Type B pancreatic cell (in vitro differentiated cells): ENCODE data around the gene TAF1. TPM values are rescaled to one million over a fixed set of nuclear protein-coding genes. Genes with fewer than 3 reads are reported as not detected.
"Not testable (repeated sequence)": the region's sequence is repeated elsewhere in the genome, so short reads cannot be mapped to it uniquely, and the experiment has no call there.

ENCODE experiments used
- DNase-seq: peaks from one replicate; pipeline ENCODE4 v3.0.0; 2021; ENCODE audit warnings: mixed read lengths; ENCODE audit not compliant: unreplicated experiment; ENCODE audit errors: extremely low spot score
- H3K27ac Mint-ChIP-seq: 2 replicates; pipeline ENCODE4 v1.8.0; 2021; ENCODE audit warnings: mild to moderate bottlenecking, mixed read lengths
- H3K27me3 Mint-ChIP-seq: 2 replicates; pipeline ENCODE4 v1.8.0; 2021; ENCODE audit warnings: mixed read lengths
- H3K36me3 Mint-ChIP-seq: 2 replicates; pipeline ENCODE4 v1.8.0; 2021; ENCODE audit warnings: mixed read lengths
- H3K4me1 Mint-ChIP-seq: one replicate; pipeline ENCODE4 v1.8.0; 2021; ENCODE audit warnings: mixed read lengths; ENCODE audit not compliant: unreplicated experiment
- H3K4me3 Mint-ChIP-seq: 2 replicates; pipeline ENCODE4 v1.8.0; 2021; ENCODE audit warnings: mild to moderate bottlenecking, mixed read lengths
- H3K9me3 Mint-ChIP-seq: 2 replicates; pipeline ENCODE4 v1.8.0; 2021; ENCODE audit warnings: mixed read lengths
- total RNA-seq: library from RNA; stranded (reverse); gene quantifications from 2 replicates; pipeline ENCODE4 v1.2.1, GENCODE V29; 2021; ENCODE audit warnings: low replicate concordance
- TF ChIP-seq, protein P1 (sequence below): fragments of 200-600 bp; sonication (generic); conservative IDR thresholded peaks from 2 replicates; pipeline ENCODE4 v1.5.0; 2021; ENCODE audit warnings: antibody characterized with exemption, mild to moderate bottlenecking

TAF1 gene
- total RNA-seq, 1 donor from 2014 or later: 34.8 TPM

- Mint-ChIP-seq H3K36me3 (no peaks in the 10 kb centered on the region), H3K4me1 (no peaks in the 10 kb centered on the region), H3K4me3 (no peak overlapping the region), H3K9me3 (peaks cover 10% of the 10 kb centered on the region), H3K27ac (no peak overlapping the region), H3K27me3 (no peaks in the 10 kb centered on the region)
- TF ChIP-seq, protein P1, sequence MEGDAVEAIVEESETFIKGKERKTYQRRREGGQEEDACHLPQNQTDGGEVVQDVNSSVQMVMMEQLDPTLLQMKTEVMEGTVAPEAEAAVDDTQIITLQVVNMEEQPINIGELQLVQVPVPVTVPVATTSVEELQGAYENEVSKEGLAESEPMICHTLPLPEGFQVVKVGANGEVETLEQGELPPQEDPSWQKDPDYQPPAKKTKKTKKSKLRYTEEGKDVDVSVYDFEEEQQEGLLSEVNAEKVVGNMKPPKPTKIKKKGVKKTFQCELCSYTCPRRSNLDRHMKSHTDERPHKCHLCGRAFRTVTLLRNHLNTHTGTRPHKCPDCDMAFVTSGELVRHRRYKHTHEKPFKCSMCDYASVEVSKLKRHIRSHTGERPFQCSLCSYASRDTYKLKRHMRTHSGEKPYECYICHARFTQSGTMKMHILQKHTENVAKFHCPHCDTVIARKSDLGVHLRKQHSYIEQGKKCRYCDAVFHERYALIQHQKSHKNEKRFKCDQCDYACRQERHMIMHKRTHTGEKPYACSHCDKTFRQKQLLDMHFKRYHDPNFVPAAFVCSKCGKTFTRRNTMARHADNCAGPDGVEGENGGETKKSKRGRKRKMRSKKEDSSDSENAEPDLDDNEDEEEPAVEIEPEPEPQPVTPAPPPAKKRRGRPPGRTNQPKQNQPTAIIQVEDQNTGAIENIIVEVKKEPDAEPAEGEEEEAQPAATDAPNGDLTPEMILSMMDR: no peak
- DNase-seq: no peak
Observed at GRCh38 chrX:71509289-71509688, 143.1 kb downstream of the TAF1 start.

GRCh38 chrX:71510161-71510560, 144.0 kb downstream of the TAF1 start:
- H3K9me3 Mint-ChIP-seq: peaks cover 10% of the 10 kb centered on the region
- H3K27ac Mint-ChIP-seq: no peak overlapping the region
- H3K4me1 Mint-ChIP-seq: no peaks in the 10 kb centered on the region
- no peak for DNase-seq
- TF ChIP-seq, protein P1: no peak
- no peaks in the 10 kb centered on the region for H3K27me3 Mint-ChIP-seq
- no peaks in the 10 kb centered on the region for H3K36me3 Mint-ChIP-seq
- no peak overlapping the region for H3K4me3 Mint-ChIP-seq

DNA sequence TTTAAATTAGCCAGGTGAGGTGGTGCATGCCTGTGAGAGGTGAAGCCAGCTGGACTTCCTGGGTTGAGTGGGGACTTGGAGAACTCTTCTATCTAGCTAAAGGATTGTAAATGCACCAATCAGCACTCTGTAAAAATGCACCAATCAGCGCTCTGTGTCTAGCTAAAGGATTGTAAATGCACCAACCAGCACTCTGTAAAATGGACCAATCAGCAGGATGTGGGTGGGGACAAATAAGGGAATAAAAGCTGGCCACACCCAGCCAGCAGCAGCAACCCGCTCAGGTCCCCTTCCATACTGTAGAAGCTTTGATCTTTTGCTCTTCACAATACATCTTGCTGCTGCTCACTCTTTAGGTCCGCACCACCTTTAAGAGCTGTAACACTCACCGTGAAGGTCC, 147.6 kb downstream of the TAF1 start:
- not testable (repeated sequence) for DNase-seq, H3K27me3 Mint-ChIP-seq, H3K36me3 Mint-ChIP-seq, H3K4me1 Mint-ChIP-seq, H3K27ac Mint-ChIP-seq, H3K4me3 Mint-ChIP-seq
- peaks cover 10% of the 10 kb centered on the region for H3K9me3 Mint-ChIP-seq

GRCh38 chrX:71514367-71515037, 148.3 kb downstream of the TAF1 start:
- TF ChIP-seq, protein P1: no peak
- no peaks in the 10 kb centered on the region for H3K36me3 Mint-ChIP-seq
- peaks cover 10% of the 10 kb centered on the region for H3K9me3 Mint-ChIP-seq
- no peaks in the 10 kb centered on the region for H3K4me1 Mint-ChIP-seq
- no peaks in the 10 kb centered on the region for H3K27me3 Mint-ChIP-seq
- no peak overlapping the region for H3K4me3 Mint-ChIP-seq
- no peak overlapping the region for H3K27ac Mint-ChIP-seq
- DNase-seq: no peak

DNA sequence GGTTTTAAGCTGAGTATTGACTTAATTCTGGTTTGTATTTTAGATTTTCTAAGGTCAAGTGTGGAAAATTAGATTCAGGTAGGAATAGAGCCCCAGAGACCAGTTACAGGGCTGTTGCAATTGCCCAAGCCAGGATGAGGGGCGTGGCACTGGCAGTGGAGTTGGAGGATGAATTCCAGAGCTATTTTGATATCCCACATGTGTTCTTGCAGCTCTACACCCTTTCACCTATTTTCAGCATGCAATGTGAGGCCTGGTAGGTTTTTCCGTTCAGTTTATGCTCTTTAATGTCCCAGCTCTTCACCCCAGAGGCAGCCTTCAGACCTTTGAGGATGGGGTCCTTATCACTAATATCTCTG, 148.9 kb downstream of the TAF1 start:
- Mint-ChIP-seq H3K36me3 (no peaks in the 10 kb centered on the region), H3K9me3 (peaks cover 10% of the 10 kb centered on the region), H3K27ac (no peak overlapping the region), H3K4me1 (no peaks in the 10 kb centered on the region), H3K27me3 (no peaks in the 10 kb centered on the region), H3K4me3 (no peak overlapping the region)
- DNase-seq: no peak
- TF ChIP-seq, protein P1: no peak

Other genes starting within 250 kb of the TAF1 start
- gene MED12, start 247.8 kb upstream of the TAF1 start, total RNA-seq: 44.1 and 77.2 TPM in 2 replicates
- 0.86 and 17.9 TPM in 2 replicates for gene NLGN3, start 221.5 kb upstream of the TAF1 start, total RNA-seq
- gene GJB1, start 143.1 kb upstream of the TAF1 start, total RNA-seq: 3.9 and 15.3 TPM in 2 replicates
- 34.9 and 67.8 TPM in 2 replicates for gene ZMYM3, start 112.2 kb upstream of the TAF1 start, total RNA-seq
- 428 and 634 TPM in 2 replicates for gene NONO, start 82.7 kb upstream of the TAF1 start, total RNA-seq
- gene ITGB1BP2, start 64.6 kb upstream of the TAF1 start, total RNA-seq: 1.7 and 3.6 TPM in 2 replicates
- gene OGT, start 166.7 kb downstream of the TAF1 start, total RNA-seq: 121 and 180 TPM in 2 replicates
- 0.79 and 2.1 TPM in 2 replicates for gene GCNA, start 212.1 kb downstream of the TAF1 start, total RNA-seq